HG03159 (cell line): Measurements from ENCODE around the gene CD300LF.

Experiments
- ATAC-seq: cut with Tn5 transposase; IDR thresholded peaks from one replicate; pipeline ENCODE4 v1.9.1; 2021; ENCODE audit warnings: mild to moderate bottlenecking, moderate library complexity; ENCODE audit not compliant: unreplicated experiment

CD300LF gene

DNA sequence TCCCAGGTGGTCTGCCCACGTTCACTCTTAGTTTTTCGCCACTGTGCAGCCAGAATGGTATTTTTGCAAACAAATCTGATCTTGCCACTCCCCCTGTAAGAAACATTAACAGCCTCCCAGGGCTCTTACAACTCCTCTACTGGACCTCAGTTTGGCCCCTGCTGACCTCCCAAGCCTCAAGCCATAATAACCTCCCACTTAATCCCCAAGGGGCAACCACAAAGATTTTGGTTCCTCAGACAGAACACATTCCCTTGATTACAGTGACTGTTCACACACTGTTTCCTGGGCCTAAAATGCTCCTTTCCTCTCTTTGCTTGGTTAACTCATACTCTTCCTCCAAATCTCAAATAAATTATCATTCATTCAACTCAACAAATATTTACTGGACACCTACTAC lies 67.7 kb downstream of the CD300LF start:
- no peak for ATAC-seq

DNA sequence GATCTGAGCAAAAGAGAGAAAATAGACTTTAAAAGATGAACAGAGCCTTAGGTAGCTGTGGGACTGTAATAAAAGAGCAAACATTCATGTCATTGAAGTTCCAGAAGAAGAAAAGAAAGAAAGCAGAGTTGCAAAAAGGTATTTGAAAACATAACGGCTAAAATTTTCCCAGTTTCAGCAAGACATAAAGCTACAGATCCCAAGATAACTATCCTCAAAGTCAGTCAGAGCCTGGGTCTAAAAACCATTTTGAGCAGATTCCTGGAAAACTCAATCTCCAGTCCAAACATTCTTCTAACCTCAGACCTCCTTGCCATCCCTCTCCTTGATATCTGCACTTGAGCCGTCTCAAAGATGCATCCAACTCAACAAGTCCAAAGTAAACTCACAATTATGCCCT lies 68.3 kb downstream of the CD300LF start:
- no peak for ATAC-seq
